ENCODE measurements around the gene PCBP3.

PCBP3 gene

DNA sequence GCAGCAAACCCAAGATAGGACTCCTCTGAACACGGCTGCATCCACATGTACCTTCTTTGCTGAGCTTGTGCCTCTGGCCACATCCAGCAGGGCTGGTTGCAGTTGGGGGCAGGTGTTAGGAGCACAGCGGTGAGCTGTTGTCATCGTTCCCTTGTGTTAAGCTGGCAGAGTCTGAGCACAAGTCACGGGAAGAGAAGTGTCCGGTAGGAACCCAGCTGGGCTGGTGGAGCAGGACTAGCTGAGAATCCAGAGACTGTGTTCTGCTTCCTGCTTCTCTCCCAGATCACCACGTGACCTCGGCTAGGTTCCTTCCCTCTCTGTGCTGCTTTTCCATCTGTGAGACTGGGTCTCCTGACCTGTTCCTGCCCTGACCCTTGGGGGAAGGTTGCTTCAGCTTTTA, 105.1 kb downstream of the PCBP3 start:
- TF ChIP-seq POLR2A (IDR thresholded peaks at IDR 0.05; ENCODE audit: extremely low read depth, insufficient read length) (no peak), MYC (IDR thresholded peaks at IDR 0.05; ENCODE audit: low read depth, low read length) (no peak)
- TF ChIP-seq, protein P1, sequence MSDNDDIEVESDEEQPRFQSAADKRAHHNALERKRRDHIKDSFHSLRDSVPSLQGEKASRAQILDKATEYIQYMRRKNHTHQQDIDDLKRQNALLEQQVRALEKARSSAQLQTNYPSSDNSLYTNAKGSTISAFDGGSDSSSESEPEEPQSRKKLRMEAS (IDR thresholded peaks at IDR 0.05; ENCODE audit: low read depth, low read length), result no peak
- TF ChIP-seq, protein P2, sequence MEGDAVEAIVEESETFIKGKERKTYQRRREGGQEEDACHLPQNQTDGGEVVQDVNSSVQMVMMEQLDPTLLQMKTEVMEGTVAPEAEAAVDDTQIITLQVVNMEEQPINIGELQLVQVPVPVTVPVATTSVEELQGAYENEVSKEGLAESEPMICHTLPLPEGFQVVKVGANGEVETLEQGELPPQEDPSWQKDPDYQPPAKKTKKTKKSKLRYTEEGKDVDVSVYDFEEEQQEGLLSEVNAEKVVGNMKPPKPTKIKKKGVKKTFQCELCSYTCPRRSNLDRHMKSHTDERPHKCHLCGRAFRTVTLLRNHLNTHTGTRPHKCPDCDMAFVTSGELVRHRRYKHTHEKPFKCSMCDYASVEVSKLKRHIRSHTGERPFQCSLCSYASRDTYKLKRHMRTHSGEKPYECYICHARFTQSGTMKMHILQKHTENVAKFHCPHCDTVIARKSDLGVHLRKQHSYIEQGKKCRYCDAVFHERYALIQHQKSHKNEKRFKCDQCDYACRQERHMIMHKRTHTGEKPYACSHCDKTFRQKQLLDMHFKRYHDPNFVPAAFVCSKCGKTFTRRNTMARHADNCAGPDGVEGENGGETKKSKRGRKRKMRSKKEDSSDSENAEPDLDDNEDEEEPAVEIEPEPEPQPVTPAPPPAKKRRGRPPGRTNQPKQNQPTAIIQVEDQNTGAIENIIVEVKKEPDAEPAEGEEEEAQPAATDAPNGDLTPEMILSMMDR (IDR thresholded peaks at IDR 0.05; ENCODE audit: low read depth, low read length), result no peak
- no peak overlapping the region for H3K4me3 ChIP-seq (ENCODE audit: low read depth, low read length)
- no peak for DNase-seq (ENCODE audit: low read depth)

DNA sequence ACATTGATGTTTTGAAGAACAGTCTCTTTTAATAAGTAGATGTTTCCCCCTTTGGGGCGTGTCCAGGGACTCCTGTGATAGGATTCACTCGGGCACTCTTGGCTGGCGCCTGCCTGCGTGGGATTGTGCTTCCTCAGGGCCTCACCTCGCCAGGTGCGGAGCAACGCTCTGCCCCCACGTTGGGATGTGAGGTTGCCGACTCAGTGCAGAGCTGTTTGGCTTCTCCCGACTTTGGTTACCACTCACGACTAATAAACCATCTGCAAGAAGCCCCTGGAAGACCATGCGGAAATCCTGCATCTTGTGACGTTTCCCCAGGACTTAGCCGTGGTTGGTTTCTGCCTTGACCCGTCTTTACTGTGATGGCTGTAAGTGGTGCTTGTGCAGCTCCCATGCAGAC, 106.4 kb downstream of the PCBP3 start:
- DNase-seq (ENCODE audit: low read depth), result no peak
- TF ChIP-seq, protein P2 (IDR thresholded peaks at IDR 0.05; ENCODE audit: low read depth, low read length), result no peak
- TF ChIP-seq, protein P1 (IDR thresholded peaks at IDR 0.05; ENCODE audit: low read depth, low read length), result no peak
- TF ChIP-seq POLR2A (IDR thresholded peaks at IDR 0.05; ENCODE audit: extremely low read depth, insufficient read length), result no peak
- no peak for TF ChIP-seq MYC (IDR thresholded peaks at IDR 0.05; ENCODE audit: low read depth, low read length)
- H3K4me3 ChIP-seq (ENCODE audit: low read depth, low read length), result no peak overlapping the region

DNA sequence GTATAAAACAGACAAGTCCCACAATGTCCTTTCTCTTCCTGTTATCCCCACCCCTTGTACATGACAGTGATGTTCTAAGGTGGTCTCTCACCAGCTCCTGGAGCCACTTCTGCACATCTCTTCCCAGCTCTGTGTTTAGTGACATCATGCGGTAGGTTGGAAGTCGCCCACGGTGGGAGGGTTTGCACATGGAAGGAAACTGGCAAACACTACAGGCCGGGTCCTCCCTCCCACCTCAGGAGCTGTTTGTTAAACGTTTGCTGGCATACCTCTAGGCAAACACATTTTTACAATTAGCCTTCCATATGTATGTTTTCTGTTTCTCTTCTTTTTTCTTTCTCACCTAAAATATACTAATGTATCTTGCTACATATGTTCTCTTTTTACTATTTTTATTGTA, 107.4 kb downstream of the PCBP3 start:
- TF ChIP-seq, protein P2 (IDR thresholded peaks at IDR 0.05; ENCODE audit: low read depth, low read length), result no peak
- TF ChIP-seq, protein P1 (IDR thresholded peaks at IDR 0.05; ENCODE audit: low read depth, low read length), result no peak
- TF ChIP-seq MYC (IDR thresholded peaks at IDR 0.05; ENCODE audit: low read depth, low read length), result no peak
- TF ChIP-seq POLR2A (IDR thresholded peaks at IDR 0.05; ENCODE audit: extremely low read depth, insufficient read length), result no peak
- no peak for DNase-seq (ENCODE audit: low read depth)
- H3K4me3 ChIP-seq (ENCODE audit: low read depth, low read length), result no peak overlapping the region

DNA sequence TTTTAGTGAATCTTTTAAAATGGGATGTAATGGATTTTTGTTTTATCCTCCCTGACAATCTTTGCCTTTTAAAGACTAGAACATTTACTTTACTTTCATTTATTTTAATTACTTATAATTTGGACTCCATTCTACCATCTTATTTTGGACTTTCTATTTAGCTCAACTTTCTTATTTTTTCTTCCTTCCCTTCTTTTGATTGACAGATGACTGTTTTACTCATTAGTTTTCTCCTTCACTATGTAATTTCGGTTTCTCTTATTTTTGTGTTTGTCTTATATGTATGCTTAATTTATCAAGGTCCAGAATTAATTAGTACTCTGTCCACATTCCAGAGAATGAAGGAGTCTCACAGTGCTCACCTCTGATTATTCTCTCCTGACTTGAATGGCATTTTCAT, 109.9 kb downstream of the PCBP3 start:
- DNase-seq (ENCODE audit: low read depth), result no peak
- TF ChIP-seq MYC (IDR thresholded peaks at IDR 0.05; ENCODE audit: low read depth, low read length) (no peak), POLR2A (IDR thresholded peaks at IDR 0.05; ENCODE audit: extremely low read depth, insufficient read length) (no peak)
- TF ChIP-seq, protein P1 (IDR thresholded peaks at IDR 0.05; ENCODE audit: low read depth, low read length), result no peak
- TF ChIP-seq, protein P2 (IDR thresholded peaks at IDR 0.05; ENCODE audit: low read depth, low read length), result no peak
- no peak overlapping the region for H3K4me3 ChIP-seq (ENCODE audit: low read depth, low read length)

DNA sequence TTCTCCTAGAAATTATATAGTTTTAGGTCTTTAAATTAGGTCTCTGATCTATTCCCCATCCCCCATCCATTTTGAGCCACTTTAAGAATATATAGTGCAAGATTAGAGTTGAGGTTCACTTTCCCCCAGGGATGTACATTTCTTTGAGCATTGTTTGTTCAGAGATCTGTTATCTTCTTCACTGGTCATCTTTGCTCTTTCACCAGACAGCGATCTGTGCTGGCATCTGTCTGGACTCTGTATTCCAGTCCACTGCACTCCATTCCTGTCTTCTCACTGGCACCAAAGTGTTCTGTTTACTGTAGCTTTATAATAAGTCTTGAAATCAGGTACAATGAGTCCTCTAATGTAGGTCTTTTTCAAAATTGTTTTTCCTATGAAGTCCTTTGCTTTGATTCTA, 112.5 kb downstream of the PCBP3 start:
- H3K4me3 ChIP-seq (ENCODE audit: low read depth, low read length), result no peak overlapping the region
- TF ChIP-seq MYC (IDR thresholded peaks at IDR 0.05; ENCODE audit: low read depth, low read length), result no peak
- TF ChIP-seq, protein P2 (IDR thresholded peaks at IDR 0.05; ENCODE audit: low read depth, low read length), result no peak
- TF ChIP-seq, protein P1 (IDR thresholded peaks at IDR 0.05; ENCODE audit: low read depth, low read length), result no peak
- TF ChIP-seq POLR2A (IDR thresholded peaks at IDR 0.05; ENCODE audit: extremely low read depth, insufficient read length), result no peak
- no peak for DNase-seq (ENCODE audit: low read depth)

DNA sequence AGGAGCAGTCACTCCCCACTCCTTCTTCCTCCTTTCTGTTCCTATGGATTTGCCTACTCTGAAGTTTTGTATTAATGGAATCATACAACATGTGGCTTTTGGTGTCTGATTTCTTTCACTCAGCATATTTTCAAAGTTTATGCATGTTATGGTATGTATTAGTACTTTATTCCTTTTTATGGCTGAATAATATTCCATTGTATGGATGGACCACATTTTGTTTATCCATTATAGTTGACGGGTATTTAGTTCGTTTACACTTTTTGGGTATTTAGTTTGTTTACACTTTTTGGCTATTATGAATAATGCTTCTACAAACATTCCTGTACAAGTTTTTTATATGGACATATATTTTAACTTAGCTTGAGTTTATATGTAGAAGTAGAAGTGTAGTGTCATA, 113.1 kb downstream of the PCBP3 start:
- no peak for DNase-seq (ENCODE audit: low read depth)
- H3K4me3 ChIP-seq (ENCODE audit: low read depth, low read length), result no peak overlapping the region
- TF ChIP-seq, protein P1 (IDR thresholded peaks at IDR 0.05; ENCODE audit: low read depth, low read length), result no peak
- TF ChIP-seq MYC (IDR thresholded peaks at IDR 0.05; ENCODE audit: low read depth, low read length) (no peak), POLR2A (IDR thresholded peaks at IDR 0.05; ENCODE audit: extremely low read depth, insufficient read length) (no peak)
